B cell (primary cell): ENCODE measurements around the gene KCNC3.

Source experiments
- EZH2 ChIP-seq: IDR thresholded peaks from 2 replicates; pipeline ENCODE4 v1.6.1; 2012; ENCODE audit warnings: borderline replicate concordance, low read depth, mild to moderate bottlenecking, moderate library complexity, low read length; ENCODE audit not compliant: insufficient read depth, poor library complexity, severe bottlenecking
- TF ChIP-seq, protein P1 (sequence below): fragments of 200-600 bp; IDR thresholded peaks from one replicate; pipeline ENCODE4 v1.8.0; 2022; ENCODE audit warnings: antibody characterized with exemption, mild to moderate bottlenecking

DNA sequence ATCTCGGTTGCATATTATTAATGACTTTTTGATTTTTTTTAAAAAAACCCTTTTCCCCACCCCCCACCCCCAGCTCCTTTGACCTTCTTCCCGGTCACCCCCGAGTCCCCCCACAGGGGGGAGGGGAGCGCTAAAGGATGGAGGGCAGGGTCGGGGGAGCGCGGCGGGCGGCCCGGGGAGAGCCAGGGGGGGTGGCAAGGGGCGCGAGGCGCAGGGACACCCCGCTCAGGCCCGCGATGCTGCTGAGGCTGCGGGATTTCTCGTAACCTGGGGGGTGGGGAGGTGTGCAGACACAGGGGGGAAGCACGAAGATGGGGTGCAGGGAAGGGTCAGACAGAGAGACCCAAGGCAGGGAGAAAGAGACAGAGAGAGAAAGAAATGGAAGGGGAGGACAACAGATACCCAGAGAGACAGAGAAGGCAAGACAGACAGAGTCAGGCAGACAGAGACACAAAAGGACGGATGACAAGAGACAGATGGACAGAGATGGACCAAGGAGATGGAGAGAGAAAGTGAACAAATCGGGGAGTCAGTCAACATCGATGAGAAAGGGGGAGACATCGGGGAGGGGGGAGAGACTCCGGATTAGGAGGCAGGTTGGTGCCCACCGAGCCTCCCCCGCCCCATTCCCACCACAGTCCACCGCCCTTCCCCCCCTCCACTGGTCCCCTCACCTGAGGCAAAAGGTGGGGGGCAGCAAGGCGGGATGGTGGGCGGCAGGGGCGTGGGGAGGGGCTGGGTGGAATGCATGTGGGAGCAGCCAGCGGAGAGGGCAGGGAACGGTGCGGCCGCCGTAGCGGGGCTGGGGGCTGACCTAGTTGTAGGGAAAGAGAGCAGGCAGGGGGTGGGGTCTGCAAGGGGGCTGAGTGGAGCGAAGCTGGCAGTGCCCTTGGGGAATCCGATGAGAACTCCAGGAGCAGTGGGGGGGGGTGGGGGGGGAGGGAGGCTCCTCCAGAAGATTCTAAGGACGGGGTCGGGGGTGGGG lies 14.2 kb downstream of the KCNC3 start:
- TF ChIP-seq, protein P1, sequence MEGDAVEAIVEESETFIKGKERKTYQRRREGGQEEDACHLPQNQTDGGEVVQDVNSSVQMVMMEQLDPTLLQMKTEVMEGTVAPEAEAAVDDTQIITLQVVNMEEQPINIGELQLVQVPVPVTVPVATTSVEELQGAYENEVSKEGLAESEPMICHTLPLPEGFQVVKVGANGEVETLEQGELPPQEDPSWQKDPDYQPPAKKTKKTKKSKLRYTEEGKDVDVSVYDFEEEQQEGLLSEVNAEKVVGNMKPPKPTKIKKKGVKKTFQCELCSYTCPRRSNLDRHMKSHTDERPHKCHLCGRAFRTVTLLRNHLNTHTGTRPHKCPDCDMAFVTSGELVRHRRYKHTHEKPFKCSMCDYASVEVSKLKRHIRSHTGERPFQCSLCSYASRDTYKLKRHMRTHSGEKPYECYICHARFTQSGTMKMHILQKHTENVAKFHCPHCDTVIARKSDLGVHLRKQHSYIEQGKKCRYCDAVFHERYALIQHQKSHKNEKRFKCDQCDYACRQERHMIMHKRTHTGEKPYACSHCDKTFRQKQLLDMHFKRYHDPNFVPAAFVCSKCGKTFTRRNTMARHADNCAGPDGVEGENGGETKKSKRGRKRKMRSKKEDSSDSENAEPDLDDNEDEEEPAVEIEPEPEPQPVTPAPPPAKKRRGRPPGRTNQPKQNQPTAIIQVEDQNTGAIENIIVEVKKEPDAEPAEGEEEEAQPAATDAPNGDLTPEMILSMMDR = no peak
- TF ChIP-seq EZH2 = no peak
